GM18951 (cell line): Measurements from ENCODE around the gene EFCC1.

Source experiments
- POLR2A ChIP-seq: IDR thresholded peaks from 4 replicates; pipeline ENCODE4 v1.6.1; 2011; ENCODE audit warnings: mild to moderate bottlenecking; ENCODE audit not compliant: insufficient read length, insufficient read depth; ENCODE audit errors: extremely low read depth
- in situ Hi-C: fragments of 300-500 bp; cut with MboI; formaldehyde crosslinking; loops from one replicate; pipeline ENCODE4 v1.12.0; 2022; ENCODE audit warnings: low sequenced_read_pairs, mixed read lengths, inconsistent platforms; ENCODE audit not compliant: unreplicated experiment

Gene EFCC1

DNA sequence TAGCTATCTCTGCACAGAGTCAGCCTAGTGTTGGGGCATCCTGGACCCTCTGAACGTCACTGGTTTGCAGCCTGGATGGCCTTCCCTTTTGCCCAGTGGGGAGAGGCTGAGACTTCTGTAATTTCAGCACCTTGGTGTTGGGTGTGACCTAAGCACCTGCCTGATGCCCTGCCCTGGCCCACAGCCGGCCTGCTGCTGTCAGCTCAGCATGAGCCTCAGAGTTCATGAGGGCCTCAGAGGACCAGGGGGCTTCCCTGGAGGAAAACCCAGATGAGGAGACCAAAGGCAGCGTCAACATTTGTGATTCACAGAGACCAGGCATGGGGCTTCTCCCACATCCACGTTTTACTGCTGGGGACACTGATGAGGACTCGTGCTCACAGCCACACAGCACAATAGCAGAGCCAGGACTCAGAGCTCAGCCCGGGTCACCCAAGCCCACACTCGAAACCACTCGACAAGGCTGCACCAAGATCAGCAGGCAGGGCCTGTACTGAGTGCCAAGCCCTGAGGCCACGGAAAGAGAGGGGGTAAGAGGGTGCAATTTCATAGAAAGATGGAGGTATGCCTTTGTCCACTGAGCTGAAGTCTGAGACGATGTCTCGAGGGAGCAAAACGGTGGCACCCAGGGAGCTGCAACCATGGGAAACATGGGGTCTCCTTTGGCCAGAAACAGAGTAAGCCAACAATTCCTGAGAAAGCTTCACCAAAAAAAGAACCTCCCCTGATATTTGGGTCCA lies 49.6 kb downstream of the EFCC1 start:
- TF ChIP-seq POLR2A, result no peak
- in situ Hi-C loops, result loop anchor here (10.0 kb wide), 1 partner anchor 194 kb away; the partner anchor contains the start of gene COPG1

DNA sequence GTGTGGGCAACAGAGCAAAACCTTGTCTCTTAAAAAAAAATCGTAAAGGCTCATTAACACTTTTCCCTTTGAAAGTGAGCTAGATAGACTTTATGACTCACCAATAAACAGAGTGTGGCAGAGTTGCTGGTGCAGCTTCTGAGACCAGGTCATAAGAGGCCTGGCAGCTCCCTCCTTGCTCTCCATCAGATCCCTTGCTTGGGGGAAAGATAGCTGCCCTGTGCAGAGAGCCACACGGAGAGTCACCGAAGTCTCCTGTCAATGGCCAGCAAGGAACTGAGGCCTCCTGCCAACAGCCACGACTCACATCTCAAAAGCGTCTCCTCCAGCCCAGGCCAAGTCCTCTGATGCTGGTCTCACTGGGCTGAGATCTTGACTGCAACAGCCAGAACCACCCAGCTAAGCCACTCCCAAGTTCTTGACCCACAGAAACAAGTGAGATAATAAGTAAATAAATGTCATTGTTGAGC lies 50.8 kb downstream of the EFCC1 start:
- in situ Hi-C loops, result loop anchor here (10.0 kb wide), 1 partner anchor 193 kb away; the partner anchor contains the start of gene COPG1
- TF ChIP-seq POLR2A, result no peak

DNA sequence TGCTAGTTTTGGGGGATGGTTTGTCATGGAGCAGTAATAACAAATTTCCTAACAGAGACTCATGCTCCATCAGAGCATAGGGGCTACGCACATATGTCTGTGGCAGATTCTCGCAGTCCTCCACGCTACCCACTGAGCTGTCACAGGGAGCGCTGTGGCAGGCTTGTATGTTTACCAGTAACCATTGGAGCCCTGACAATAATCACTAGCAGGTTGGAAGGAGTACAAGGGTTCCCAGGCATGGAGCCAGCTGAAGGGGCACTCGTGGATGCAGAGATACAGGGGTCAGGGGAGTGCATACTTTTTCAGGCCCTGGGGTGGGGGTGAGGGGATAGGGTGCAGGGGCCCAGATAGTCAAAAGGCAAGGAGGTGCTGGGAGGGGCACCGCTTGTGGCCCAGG lies 51.6 kb downstream of the EFCC1 start:
- TF ChIP-seq POLR2A, result no peak
- in situ Hi-C loops, result loop anchor here (10.0 kb wide), 1 partner anchor 192 kb away; the partner anchor contains the start of gene COPG1

DNA sequence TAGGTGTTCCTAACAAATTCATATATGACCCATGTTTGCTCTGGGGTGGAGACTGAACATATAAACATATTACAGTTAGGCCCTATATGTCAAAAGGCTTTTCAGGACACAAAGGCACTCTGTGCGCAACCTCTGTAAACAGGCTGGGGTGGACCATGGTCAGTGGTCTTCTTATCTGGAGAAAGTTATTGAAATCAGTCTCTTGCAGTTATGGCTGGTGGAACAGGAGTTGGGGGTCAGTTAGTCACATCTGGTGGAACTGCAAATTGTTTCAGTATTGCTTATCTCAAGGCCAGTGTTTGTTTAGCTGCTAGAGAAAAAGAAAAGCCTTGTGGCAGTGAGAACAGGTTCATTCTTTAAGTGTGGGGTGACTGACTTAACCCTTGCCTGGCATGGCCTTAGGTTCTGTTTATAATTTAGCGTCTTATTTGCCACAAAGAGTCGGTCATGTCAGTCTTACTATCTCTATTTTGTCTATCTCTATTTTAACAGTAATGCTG lies 53.6 kb downstream of the EFCC1 start:
- no peak for TF ChIP-seq POLR2A
- in situ Hi-C loops, result loop anchor here (10.0 kb wide), 1 partner anchor 190 kb away; the partner anchor contains the start of gene COPG1

DNA sequence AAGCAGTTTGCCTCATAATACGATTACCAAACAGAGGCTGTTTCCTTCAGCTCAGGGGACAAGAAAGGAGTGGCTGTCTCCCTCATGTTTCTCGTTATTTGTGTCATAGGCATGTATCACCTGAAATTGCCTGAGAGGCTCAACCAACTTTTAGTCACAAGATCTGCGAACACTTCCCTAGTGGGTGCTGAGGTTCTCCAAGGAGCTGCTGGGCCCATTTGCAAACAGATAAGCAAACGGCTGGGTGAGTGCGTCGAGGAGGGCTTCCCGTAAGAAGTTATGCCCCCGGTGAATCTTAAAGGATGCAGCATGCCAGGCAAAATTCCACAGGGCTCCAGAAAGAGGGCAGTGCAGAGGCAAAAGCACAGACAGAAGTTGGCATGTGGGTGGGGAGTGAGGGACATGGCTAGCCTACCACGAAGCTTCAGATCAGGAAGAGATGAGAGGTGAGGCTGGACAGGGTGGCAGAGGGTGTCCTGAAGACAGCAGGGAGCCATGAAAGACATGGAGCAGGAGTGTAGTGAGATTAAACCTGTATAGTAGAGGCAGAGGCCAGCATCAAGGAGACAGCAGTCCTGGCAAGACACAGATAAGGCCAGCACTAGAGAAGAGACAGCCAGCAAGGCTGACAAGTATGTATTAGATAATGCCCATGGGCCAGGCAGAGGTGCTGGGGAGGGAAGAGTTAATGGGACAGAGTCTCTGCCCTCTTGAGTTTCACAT lies 55.5 kb downstream of the EFCC1 start:
- no peak for TF ChIP-seq POLR2A
- in situ Hi-C loops, result loop anchor here (10.0 kb wide), 1 partner anchor 188 kb away; the partner anchor contains the start of gene COPG1

DNA sequence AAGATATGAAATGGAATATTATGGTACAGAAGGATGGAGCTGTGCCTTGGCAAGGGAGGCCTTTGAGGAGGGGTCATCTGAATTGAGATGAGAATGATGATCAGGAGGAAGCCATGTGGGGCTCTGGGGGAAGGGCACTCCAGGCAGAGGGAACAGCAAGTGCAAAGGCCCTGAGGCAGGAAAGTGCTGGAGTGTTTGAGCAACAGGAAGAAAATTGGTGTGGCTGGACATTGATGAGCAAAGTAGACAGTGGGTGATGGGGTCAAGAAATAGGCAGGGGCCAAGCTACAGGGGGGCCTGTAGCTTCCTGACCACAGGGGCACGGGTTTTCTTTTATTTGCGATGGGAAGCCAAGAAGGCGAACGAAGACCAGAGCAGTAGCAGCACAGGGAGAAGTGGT lies 56.1 kb downstream of the EFCC1 start:
- in situ Hi-C loops, result loop anchor here (10.0 kb wide), 1 partner anchor 188 kb away; the partner anchor contains the start of gene COPG1
- no peak for TF ChIP-seq POLR2A

DNA sequence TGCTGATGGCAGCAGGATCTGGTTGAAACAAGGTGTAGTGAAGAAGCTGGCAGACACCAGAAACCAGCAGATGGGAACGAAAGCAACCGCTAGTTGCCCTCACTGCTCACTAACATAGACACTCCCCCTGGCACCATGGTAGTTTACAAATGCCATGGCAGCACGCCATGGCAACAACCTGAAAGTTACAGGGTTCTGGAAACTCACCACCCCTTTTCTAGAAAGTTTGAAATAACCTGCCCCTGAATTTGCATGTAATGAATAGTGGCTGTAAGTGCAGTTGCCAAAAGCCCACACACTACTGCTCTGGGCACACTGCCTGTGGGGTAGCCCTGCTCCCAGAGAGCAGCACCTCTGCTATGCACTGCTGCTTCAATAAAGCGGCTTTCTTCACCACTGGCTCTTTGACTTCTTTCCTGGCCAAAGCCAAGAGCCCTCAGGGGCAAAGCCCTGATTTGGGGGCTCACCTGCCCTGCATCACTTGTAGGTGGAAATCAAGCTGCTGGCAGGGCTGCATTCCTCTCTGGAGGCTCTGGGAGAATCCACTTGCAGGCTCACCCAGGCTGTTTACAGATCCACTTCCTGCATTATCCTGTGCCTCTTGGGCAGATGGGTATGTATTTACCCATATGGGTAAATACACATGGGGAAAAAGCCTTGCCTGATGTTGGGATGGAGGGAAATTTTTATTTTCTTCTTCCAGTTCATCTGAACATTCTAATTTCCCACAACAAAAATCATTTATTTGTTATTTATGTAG lies 57.5 kb downstream of the EFCC1 start:
- in situ Hi-C loops, result loop anchor here (10.0 kb wide), 1 partner anchor 186 kb away; the partner anchor contains the start of gene COPG1
- no peak for TF ChIP-seq POLR2A

DNA sequence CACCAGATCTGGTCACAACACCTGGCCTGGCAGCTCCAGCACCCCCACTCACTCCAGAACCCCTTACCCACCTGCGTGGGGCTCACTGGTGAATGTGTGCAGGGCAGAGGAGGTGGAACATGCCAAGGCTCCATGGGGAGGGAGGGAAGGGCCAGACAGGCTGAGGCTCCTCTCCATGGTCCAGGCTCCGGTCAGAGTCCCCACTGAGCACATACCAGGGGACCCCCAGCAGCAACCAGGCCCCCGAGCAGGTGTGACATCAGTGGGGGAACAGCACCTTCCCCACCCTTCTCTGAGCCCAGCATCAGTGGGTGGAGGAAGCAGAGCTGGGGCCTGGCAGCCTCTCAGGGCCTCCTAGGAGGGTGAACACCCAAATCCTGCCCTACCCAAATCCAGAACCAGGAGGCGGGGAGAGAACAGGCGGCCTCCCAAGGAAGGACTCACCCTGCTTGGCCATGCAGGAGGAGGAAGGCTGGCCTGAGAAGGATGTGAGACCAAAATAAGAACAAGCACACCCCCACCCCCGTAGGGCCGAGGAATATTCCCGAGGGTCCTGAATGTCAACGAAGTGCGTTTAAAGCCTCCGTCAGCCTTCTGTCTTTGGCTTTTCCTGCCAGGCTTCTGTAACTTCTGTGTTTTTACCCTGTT lies 58.3 kb downstream of the EFCC1 start:
- no peak for TF ChIP-seq POLR2A
- in situ Hi-C loops, result loop anchor here (10.0 kb wide), 1 partner anchor 185 kb away; the partner anchor contains the start of gene COPG1

DNA sequence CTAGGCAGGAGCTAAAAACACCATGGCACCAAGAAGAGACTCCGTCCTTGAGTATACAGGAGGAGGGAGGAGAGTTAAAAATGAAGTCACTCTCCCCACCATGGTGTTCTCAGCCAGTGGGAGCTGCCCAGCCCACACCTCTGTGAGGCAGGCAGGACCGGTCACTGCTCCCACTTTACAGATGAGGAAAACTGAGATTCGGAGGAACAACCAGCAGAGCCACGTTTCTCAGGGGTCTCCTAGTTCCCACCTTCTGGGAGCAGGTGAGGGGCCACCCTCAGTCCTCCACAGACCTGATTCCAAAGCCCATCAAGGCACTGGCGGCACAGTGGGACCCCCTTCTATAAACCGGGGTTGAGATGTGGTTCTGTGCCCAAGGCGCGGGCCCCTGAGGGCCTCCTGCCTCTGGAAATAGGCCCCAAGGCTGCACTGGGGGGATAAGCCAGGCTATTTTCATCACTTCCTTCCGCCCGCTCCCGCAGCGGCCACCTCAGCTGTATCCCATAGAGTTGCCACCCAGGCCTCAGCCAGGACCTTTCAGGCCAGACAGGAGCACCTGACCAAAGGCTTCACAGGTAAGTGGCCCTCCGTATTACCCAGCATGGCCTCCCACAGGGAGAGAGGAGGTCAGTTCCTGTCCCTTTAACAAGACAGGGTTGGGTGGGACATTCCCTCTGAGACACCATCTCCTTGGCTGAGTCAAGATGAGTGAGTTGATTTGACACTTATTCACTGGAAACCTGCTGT lies 59.3 kb downstream of the EFCC1 start, which contains the start of gene GP9:
GP9 (plus strand) TSS at position 504 of the 747 bp plus-strand sequence. CDS start 961 bp downstream, outside the sequence.
- in situ Hi-C loops, result no loop called here
- no peak for TF ChIP-seq POLR2A

DNA sequence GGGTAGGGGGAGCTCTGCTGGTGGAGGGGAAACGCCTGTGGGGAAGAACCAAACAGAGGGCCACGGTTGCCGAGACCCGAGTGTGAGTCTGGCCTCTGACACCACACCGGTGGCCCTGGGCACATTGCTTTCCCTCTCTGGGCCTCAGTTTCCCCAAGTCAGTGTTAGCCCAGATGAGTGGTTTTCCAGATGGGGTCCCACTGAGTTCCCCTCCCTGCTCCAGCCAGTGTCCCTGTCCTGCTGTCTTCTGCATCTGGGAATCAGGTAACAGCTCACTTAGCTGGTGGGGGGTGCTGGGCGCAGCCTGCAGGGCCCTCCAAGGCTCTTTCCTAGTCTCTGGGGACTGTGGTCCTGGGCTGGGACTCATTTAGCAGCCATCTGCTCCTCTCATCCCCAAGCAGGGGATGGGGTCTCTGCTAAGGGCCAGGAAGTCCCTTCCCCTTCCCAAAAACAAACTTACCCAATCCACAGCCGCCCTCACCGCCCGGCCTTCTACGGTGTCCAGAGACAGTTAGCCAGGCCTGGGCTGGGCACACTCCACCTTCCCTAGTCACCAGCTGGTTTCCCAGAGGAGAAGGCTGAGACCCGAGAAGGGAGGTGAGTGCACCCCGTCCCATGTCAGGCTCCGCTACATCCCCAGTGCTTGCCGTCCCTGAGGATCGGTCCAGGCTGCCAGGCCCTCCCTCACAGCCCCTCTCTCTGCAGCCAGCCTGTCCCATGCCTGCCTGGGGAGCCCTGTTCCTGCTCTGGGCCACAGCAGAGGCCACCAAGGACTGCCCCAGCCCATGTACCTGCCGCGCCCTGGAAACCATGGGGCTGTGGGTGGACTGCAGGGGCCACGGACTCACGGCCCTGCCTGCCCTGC lies 60.2 kb downstream of the EFCC1 start:
- in situ Hi-C loops, result no loop called here
- TF ChIP-seq POLR2A, result no peak
